SK-N-SH treated with all-trans-retinoic acid at 6 μM for 48 hours (cell line): ENCODE measurements around the gene ZBTB16.

ENCODE experiments used
- ATAC-seq: fragments of 200-7000 bp; cut with Tn5 transposase; 3 replicates; pipeline ENCODE4 v1.9.1; 2020; ENCODE audit warnings: mild to moderate bottlenecking, moderate library complexity
- ARNTL ChIP-seq: fragments of 450-650 bp; formaldehyde crosslinking; IDR thresholded peaks from 2 replicates; pipeline ENCODE4 v1.5.0; 2020; ENCODE audit warnings: low read depth, mild to moderate bottlenecking, moderate library complexity, borderline replicate concordance
- BACH2 ChIP-seq: fragments of 250-450 bp; sonication (Bioruptor Pico); IDR thresholded peaks from 2 replicates; pipeline ENCODE4 v1.9.0; 2021; ENCODE audit warnings: mild to moderate bottlenecking, borderline replicate concordance
- CREB5 ChIP-seq: fragments of 250-450 bp; sonication (Bioruptor Pico); IDR thresholded peaks from 2 replicates; pipeline ENCODE4 v1.5.1; 2020; ENCODE audit warnings: low read depth, mild to moderate bottlenecking, moderate library complexity
- CSDC2 ChIP-seq: fragments of 250-450 bp; sonication (Bioruptor Pico); IDR thresholded peaks from 2 replicates; pipeline ENCODE4 v1.5.0; 2020; ENCODE audit warnings: mild to moderate bottlenecking, moderate library complexity
- ESRRG ChIP-seq: fragments of 250-450 bp; sonication (Bioruptor Pico); IDR thresholded peaks from 2 replicates; pipeline ENCODE4 v1.6.1; 2021; ENCODE audit warnings: mild to moderate bottlenecking
- GLIS3 ChIP-seq: fragments of 250-450 bp; sonication (Bioruptor Pico); IDR thresholded peaks from 2 replicates; pipeline ENCODE4 v1.5.0; 2020; ENCODE audit warnings: mild to moderate bottlenecking, moderate library complexity
- OSR1 ChIP-seq: fragments of 250-450 bp; sonication (Bioruptor Pico); IDR thresholded peaks from 2 replicates; pipeline ENCODE4 v1.8.0; 2022; ENCODE audit warnings: moderate library complexity, mild to moderate bottlenecking, inconsistent platforms
- PATZ1 ChIP-seq: fragments of 250-450 bp; sonication (Bioruptor Pico); IDR thresholded peaks from 2 replicates; pipeline ENCODE4 v1.8.0; 2020; ENCODE audit warnings: mild to moderate bottlenecking, moderate library complexity, borderline replicate concordance
- POU6F1 ChIP-seq: fragments of 250-450 bp; sonication (Bioruptor Pico); IDR thresholded peaks from 2 replicates; pipeline ENCODE4 v1.8.0; 2021; ENCODE audit warnings: low read depth, mild to moderate bottlenecking, moderate library complexity, borderline replicate concordance
- PPARA ChIP-seq: fragments of 250-450 bp; sonication (Bioruptor Pico); IDR thresholded peaks from 2 replicates; pipeline ENCODE4 v1.5.0; 2020; ENCODE audit warnings: mild to moderate bottlenecking, borderline replicate concordance
- RARB ChIP-seq: fragments of 250-450 bp; sonication (Bioruptor Pico); IDR thresholded peaks from 2 replicates; pipeline ENCODE4 v1.8.0; 2021; ENCODE audit warnings: mild to moderate bottlenecking, moderate library complexity
- TCF4 ChIP-seq: fragments of 250-450 bp; sonication (Bioruptor Pico); IDR thresholded peaks from 2 replicates; pipeline ENCODE4 v1.8.0; 2021; ENCODE audit warnings: mild to moderate bottlenecking, moderate library complexity, borderline replicate concordance
- TOX ChIP-seq: fragments of 250-450 bp; sonication (Bioruptor Pico); IDR thresholded peaks from 2 replicates; pipeline ENCODE4 v1.8.0; 2021; ENCODE audit warnings: mild to moderate bottlenecking, moderate library complexity, borderline replicate concordance
- TSHZ2 ChIP-seq: fragments of 250-450 bp; sonication (Bioruptor Pico); IDR thresholded peaks from 2 replicates; pipeline ENCODE4 v1.5.0; 2020; ENCODE audit warnings: mild to moderate bottlenecking, moderate library complexity
- ZC3H10 ChIP-seq: fragments of 250-450 bp; sonication (Bioruptor Pico); IDR thresholded peaks from 2 replicates; pipeline ENCODE4 v1.5.1; 2021; ENCODE audit warnings: mild to moderate bottlenecking, moderate library complexity
- ZFP3 ChIP-seq: fragments of 250-450 bp; sonication (Bioruptor Pico); IDR thresholded peaks from 2 replicates; pipeline ENCODE4 v1.5.0; 2020; ENCODE audit warnings: mild to moderate bottlenecking, moderate library complexity
- ZFP30 ChIP-seq: fragments of 450-650 bp; formaldehyde crosslinking; IDR thresholded peaks from 2 replicates; pipeline ENCODE4 v1.5.0; 2022; ENCODE audit warnings: mild to moderate bottlenecking, moderate library complexity
- ZNF565 ChIP-seq: fragments of 450-650 bp; formaldehyde crosslinking; conservative IDR thresholded peaks from 2 replicates; pipeline ENCODE4 v1.5.0; 2020; ENCODE audit warnings: low read depth, mild to moderate bottlenecking, moderate library complexity
- ZNF70 ChIP-seq: fragments of 450-650 bp; formaldehyde crosslinking; IDR thresholded peaks from 2 replicates; pipeline ENCODE4 v1.5.0; 2020; ENCODE audit warnings: mild to moderate bottlenecking, moderate library complexity
- ZNF8 ChIP-seq: fragments of 450-650 bp; formaldehyde crosslinking; IDR thresholded peaks from 2 replicates; pipeline ENCODE4 v1.5.0; 2020; ENCODE audit warnings: mild to moderate bottlenecking, moderate library complexity

The ZBTB16 gene

GRCh38 chr11:114228435-114229411 is 169.2 kb downstream of the ZBTB16 start (continued):
- TF ChIP-seq TCF4 (CRISPR knock-in tag) (no peak), CSDC2 (CRISPR knock-in tag) (no peak), ZFP30 (CRISPR knock-in tag) (no peak), ZNF565 (CRISPR knock-in tag) (no peak)

GRCh38 chr11:114230031-114230704 is 170.7 kb downstream of the ZBTB16 start:
- ATAC-seq = no peak; the same call in 2 of the 3 replicates
- no peak for TF ChIP-seq ZFP3
- TF ChIP-seq ARNTL (CRISPR knock-in tag) = no peak
- TF ChIP-seq ZFP30 (CRISPR knock-in tag) = no peak
- no peak for TF ChIP-seq ESRRG (CRISPR knock-in tag)
- TF ChIP-seq GLIS3 = no peak
- TF ChIP-seq BACH2 = no peak
- TF ChIP-seq PATZ1 (CRISPR knock-in tag) = no peak
- no peak for TF ChIP-seq ZNF8 (CRISPR knock-in tag)
- no peak for TF ChIP-seq ZNF70
- no peak for TF ChIP-seq OSR1 (CRISPR knock-in tag)
- TF ChIP-seq CSDC2 (CRISPR knock-in tag) = no peak
- TF ChIP-seq CREB5 (CRISPR knock-in tag) = no peak
- TF ChIP-seq RARB (CRISPR knock-in tag) = no peak
- TF ChIP-seq TSHZ2 (CRISPR knock-in tag) = no peak
- TF ChIP-seq ZNF565 (CRISPR knock-in tag) = no peak
- TF ChIP-seq PPARA (CRISPR knock-in tag) = no peak
- no peak for TF ChIP-seq POU6F1
- no peak for TF ChIP-seq TCF4 (CRISPR knock-in tag)
- no peak for TF ChIP-seq TOX (CRISPR knock-in tag)

GRCh38 chr11:114232400-114233059 is 173.0 kb downstream of the ZBTB16 start:
- no peak for ATAC-seq
- TF ChIP-seq ZC3H10 = no peak
- TF ChIP-seq TCF4 (CRISPR knock-in tag) = no peak
- no peak for TF ChIP-seq ZNF565 (CRISPR knock-in tag)
- no peak for TF ChIP-seq BACH2
- TF ChIP-seq POU6F1 = no peak
- TF ChIP-seq GLIS3 = no peak
- TF ChIP-seq CSDC2 (CRISPR knock-in tag) = no peak
- TF ChIP-seq ZNF8 (CRISPR knock-in tag) = no peak
- TF ChIP-seq PPARA (CRISPR knock-in tag) = no peak
